AML-193 (cell line): ENCODE results near the gene TEX22.

Experiments
- DNase-seq, 2 experiments: peaks; one replicate each; lab custom pipeline; 2025; lab: John Stamatoyannopoulos, UW

The TEX22 gene

DNA sequence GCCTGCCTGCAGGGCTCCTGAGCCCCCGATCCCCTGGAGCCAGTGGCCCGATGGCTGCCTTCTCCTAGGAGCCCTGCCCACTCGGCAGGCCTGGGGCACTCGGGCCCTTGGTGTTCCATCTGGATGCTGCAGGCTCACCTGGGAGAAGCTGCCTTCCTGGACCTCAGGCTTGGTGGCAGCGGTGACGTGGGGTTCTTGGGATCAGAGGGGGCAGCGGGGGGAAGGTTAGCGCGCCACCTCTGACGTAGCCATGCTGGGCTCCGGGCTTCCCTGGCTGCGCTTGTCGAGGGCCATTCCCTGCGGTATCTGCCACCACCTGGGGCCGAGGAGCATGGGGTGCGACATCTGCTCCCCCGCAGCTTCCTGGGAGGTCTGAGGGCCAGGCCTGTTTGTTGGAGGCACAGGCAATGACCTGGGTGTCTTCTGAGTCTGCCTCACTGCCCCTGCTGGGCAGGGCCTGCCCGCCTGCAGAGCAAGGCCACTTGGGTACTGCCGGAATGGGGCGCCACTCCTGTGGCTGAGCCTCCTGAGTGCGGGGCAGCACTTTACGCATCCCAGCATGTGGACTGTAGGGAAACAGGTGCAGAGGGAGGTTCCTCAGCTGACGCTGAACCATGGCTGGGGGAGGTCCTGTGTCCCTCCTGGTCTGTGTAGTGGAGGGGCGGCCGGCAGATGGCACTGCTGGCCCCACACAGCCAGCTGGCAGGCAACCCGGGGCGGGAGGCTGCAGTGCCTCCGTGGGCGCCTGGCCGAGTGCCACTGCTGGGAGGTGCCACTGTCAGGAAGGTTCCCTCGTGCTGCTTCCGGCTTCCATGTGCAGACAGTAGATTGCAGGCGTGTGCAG, 41.6 kb downstream of the TEX22 start:
- DNase-seq, result no peak

DNA sequence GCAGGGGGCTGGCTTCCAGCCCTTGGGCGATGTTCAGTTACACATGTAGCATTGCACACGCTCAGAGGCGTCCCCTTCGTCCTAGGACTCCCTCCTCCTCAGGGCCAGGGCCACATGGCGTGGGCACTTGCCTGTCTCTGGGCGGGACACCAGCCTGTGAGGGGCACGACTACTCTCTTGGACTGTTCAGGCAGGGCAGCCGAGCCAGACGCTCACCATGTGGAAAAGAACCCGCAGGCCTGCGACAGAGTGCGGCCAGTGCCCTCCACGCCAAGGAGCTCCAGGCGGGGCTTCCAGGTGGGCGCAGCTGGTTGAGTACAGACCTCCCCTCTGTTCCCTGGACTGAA, 42.2 kb downstream of the TEX22 start:
- DNase-seq, result no peak

DNA sequence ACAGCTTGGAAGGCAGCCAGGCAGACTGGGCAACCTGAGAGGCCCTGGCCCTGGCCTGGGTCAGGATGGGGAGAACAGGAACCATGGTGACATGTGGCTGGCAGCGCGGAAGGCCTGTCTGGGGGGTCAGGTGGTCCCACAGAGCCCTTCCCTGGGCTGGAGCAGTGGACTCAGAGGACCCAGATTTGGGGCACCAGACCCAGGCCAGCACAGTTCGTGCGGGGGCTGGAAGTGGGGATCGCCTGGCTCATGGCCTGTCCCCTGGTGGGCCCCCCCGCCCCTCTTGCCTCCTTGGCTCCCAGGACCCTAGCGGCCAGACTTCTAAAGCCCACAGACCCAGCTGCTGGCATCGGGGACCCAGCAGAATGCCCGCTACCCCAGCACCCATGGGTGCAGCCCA, 42.7 kb downstream of the TEX22 start:
- DNase-seq, result no peak

DNA sequence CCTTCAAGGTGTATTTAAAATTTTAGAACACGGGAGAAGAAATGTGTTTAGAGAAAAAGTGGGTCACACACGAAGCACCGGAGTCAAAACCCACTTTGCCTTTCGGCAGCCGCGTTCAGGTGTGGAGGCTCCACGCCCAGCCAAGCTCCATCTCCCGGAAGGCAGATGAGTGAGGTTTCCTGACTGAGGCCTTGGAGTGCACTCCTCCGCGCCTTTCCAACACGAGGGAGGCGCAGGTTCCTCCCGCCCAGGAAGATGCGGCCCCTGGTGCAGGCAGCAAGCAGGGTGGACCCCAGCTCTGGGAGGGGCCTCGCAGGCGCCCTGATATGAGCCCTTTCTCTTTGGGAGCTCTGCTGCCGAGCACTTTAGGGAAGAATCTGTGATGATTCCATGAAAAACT, 43.8 kb downstream of the TEX22 start:
- no peak for DNase-seq

DNA sequence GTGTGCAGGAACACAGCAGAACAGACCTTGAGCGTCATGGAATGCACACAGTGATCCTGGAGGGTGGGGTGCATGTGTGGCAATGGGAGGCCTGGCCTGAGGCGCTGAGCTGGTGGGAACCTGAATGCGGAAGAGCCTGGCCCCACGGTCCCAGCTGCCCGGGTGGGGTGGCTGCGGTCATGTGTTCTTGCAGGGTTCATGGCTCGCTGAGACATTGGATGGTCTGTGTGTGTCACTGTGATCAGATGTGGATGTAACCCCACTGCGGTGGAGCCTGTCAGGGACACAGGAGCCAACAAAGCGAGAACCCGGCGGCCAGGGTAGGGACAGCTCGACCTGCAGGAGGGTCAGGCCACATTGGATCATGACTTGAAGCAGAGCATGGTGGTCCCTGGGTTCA, 44.5 kb downstream of the TEX22 start:
- no peak for DNase-seq

DNA sequence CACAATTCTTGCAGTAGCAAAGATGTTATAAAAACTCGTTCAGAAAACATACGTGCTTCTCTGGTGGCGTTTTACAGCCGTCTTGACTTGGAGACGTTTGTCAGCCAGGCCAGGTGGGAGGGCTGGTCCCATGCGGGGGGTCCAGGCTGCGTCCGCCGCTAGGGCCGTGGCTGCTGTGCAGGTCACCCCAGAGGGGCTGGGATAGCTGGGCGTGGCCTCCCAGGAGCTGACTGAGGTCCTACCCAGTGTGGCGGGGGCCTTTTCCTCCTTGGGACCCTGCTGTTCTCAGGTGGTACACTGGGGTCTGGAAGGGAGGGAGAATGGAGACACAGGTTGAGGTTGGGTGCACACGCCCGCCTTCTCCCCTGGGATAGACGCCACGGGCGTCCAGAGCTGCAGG, 46.5 kb downstream of the TEX22 start:
- DNase-seq, result no peak

DNA sequence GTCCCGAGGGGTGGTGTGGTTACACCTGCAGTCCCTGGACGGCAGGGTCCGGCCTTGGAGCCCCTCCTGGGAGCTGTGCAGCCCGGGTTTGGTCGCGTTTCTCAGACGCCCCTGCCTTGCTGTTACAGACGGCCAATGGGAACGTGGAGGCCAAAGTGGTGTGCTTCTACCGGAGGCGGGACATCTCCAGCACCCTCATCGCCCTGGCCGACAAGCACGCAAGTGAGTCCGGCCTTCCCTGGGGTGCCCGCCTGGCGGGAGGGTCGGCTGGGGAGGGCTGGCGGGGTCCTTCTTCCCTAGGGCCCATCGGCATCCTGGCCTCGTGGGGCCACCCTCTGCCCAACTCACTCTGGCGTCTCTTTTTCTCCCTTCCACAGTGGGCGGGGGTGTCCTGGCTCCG, 47.0 kb downstream of the TEX22 start:
- DNase-seq, result no peak

DNA sequence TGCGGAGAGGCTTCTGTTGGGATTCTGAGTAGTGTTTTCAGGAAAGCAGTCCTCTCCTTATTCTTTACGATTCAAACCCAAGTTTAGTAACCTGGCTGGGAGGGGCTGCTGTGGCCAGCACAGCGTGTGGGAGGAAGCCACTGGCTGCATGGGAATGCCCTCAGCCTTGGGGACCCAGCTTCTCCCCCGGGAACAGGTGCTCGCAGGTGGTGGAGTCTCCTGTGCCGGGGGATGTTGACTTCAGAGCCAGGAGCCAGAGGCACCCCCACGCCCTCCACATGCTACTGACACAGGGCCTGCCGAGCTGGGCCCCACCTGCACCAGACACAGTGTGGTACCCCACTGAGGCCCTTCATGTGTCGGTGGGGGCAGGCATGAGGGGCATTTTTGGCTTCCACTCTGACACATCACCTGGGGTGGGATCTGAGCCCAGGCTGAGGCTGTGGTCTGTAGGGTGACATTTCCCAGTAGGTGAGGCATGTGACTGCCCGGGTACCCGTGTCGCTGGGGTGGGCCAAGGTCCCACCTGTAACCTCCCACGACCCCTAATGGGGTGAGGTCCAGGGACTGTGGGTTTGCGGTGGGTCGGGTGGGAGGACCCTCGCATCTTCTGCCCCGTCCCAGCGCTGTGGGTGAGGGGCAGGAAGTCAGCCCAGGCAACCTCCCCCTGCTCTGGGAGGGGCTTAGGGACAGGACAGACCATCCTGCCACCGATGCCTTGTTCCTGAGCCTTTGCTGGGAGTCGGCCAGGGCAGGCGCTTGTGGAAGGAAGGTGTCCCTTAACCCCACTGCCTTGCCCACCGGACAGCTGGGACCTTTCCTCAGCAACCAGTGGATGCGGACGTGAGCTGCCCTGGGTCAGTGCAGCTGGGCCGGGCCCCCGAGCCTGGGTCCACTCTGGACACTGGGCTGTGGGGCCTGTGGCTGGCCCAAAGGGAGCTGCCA, 47.8 kb downstream of the TEX22 start:
- DNase-seq, result no peak

DNA sequence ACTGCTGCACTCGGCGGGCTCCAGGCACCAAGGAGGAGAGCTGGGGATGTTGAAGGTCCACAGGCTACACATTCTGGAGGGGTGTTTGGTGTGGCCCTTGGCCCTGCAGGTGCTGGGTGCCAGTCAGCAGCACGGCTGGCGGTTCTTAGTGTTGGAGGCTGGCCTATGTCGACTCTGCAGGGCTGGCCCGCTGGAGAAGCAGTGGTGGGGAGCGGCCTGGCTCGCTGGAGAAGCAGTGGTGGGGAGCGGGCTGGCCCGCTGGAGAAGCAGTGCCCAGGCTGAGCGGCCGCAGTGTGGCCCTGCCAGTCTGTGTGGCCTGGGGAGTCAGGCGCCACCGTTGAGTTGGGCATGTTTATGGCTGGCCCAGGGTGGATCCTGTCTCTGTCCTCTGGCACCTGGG, 48.6 kb downstream of the TEX22 start:
- no peak for DNase-seq

DNA sequence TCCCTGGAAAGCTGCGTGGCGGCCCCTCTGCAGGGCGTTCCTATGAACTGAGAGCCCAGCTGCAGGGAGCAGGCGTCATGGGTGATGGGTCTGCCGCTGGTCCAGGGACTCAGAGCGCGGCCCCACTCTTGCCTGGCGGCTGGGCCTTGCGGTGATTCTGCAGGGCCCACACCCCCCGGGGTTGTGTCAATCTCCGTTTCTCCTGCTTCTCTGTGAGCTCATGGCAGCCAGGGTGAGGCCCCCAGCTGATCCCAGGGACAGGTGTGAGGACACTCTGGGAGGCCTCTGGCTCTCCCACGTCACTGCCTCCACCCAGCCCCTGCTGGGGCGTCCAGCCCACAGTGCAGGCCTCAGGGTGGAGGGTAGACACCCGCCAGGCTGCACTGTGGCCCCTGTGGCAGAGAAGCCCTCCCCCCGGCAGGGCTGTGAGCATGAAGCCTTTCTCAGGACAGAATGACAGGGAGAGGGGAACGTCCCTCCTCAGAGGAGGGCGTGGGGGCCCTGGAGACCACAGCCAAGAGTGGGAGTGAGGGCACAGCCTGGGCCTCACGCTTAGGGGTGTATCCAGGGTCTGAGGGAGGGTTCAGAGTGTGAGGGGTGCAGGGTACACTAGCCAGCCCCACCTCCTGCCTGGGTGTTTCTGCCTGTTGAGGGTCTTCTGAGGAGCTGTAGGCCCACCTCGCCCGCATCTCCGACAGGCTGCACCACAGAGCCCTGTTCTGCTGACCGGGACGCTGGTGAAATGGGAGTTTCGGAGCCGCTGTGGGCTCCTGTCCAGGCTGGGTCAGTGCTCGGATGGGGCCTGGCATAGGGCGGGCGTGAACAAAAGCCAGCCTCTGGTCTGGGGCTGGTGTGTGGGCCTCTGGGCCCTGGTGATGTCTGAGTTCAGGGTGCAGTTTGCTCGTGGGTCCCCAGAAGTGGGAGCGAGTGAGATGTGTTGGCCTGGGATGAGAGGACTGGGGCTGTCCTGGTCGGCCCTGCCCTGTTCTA, 49.6 kb downstream of the TEX22 start:
- no peak for DNase-seq

DNA sequence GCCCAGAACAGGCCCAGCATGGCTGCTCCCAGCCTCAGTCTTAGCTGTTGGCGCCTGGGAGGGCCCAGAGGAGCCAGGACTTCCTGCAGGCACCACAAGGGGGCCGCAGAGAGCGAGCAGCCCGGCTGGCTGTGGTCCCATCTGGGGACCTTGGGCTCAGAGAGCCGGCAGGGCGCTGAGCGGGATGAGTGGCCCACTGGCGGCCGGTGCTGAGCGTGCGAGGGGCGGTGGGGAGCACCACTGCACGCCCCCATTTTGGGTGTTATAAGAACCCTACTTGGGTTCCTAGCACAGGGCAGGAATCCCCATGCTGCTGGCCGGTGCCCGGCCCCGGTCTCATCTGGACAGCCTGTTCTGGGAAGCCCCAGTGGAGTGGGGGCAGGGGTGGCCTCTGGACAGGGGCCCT, 50.4 kb downstream of the TEX22 start:
- no peak for DNase-seq

DNA sequence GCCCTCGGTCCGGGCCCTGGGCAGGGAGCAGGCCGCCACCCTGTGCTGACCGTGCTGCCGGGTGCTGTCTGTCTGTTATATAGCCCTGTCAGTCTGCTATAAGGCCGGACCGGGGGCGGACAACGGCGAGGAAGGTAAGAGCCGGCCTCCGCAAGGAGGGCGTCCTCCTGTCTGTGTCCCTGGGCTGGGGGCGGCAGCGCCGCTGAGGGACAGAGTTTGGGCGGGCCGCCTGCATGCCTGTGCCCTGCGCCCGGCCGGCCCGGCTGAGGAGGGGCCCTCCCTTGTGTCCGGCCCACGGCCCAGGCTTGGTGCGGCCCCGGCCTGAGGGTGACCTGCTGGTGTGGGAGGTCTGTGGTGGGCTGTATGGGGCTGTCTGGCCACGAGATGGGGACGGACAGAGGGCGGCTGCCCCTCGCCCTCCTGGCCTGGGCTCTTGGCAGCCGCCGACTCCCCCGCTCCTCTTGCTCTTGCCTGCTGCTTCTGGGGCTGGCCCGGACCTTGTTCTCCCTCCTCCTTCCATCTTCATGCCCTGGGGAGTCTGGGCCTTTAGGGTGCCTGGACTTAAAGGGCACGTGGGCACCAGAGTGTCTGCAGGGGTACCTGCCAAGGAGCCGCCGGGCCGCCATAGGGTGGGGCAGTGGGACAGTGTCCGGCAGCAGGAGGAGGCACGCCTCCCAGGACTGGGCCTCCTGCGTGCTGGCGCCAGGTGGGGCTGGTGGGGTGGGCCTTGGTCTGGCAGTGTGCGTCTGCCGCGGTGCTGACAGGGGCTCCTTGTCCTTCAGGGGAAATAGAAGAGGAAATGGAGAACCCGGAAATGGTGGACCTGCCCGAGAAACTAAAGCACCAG, 51.2 kb downstream of the TEX22 start:
- DNase-seq, result no peak

DNA sequence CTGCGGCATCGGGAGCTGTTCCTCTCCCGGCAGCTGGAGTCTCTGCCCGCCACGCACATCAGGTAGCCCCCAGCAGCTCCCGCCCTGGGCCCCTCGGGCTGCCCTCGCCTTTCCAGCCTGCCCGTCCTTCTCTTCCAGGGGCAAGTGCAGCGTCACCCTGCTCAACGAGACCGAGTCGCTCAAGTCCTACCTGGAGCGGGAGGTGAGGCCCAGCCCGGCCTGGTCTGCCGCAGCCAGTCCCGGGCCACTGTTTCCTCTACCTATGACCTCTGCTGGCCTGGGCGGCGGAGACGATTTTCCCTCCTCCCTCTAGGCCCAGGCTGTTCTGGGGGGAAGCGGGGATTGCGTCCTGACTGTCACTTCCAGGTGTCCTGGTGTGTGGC, 51.8 kb downstream of the TEX22 start:
- DNase-seq, result no peak

DNA sequence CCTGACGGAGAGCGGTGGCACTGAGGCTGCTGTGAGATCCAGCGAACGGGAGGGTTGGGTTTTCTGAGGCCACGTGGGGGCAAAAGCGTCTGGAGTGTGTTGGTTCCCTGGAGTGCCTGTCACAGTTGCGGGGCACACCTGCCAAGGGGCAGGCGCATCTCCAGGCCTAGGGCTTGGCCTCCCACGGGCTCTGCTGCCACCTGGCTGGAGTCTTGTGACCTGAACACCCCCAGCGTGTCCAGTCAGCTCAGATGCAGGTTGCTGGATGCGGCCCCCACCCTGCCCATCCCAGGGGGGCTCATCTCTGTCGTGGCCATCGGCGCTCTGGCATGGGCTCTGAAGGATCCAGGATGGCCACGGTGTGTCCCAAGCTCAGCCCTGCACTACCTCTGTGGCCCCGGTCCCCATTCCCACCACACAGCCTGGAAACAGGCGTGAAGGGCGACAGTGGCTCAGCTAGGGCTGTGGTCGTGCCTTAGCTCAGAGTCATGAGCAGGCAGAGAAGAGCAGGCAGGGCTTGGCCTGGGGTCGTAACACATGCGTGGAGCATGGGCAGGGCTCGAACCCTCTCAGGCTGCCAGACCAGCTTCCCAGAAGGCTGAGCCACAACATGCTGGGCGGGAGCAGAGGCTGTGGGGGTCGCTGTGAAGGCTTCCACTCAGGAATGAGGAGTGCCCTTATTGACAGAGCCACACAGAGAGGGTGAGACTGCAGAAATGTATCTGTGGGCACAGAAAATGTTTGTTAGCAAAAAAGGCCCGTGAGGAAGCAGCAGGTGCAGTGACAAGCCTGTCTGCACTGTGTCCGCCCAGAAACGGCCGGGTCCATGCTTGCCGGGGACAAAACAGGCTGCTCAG, 52.8 kb downstream of the TEX22 start:
- no peak for DNase-seq

DNA sequence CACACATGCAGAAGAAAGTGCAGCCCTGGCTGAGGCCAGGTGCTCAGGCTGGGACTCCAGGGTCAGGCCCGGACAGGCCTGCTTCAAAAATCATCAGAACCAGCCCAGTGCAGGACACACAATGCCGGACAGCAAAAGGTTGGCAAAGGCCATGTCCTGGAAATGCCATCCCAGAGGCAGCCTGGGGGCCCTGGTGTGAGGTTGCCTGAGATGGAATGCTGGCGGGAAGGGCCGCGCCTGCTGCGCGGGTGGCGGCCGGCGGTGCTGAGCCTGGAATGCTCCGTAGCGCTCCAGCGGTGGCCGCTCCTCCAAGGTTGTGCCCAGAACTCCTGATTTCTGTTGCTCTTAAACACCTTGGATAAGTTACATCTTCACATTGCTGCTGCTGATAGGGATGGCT, 54.6 kb downstream of the TEX22 start:
- no peak for DNase-seq

DNA sequence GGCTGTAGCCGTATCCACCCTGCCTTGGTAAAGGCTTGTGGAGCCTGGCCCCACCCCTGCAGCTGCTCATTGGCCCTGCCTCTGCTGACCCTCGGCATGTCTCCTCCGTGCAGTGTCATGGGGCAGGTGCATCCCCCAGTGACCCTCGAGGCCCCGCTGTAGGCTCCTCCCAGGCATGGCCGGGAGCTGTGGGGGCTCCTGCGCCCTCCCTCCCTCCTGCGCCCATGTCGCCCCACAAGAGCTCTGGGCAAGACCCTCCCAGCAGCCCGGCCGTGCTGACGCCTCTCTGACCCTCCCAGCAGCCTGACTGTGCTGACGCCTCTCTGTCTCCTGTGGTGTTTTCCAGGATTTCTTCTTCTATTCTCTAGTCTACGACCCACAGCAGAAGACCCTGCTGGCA, 55.5 kb downstream of the TEX22 start:
- DNase-seq, result no peak

DNA sequence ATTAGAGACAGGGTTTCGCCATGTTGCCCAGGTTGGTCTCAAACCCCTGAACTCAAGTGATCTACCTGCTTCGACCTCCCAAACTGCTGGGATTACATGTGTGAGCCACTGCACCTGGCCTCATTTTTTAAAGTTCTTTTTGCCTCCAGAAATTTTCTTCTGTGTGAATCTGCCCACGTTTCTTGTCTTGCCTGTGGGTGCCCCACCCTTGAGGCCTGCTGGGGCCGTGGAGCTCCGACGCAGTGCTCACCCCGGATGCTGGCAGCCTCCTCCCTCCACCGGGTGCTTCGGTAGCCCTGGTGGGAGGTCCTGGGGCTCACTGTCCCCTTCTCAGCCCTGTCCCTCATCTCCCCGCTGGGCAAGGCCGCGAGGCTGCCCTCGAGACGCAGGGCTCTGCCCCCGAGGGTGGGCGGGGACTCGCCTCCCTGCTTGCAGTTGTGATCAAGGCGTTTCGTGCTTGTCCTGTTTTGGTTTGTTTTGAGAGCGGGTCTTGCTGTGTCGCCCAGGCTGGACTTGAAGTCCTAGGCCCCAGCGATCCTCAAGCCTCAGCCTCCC, 56.8 kb downstream of the TEX22 start:
- DNase-seq, result no peak

DNA sequence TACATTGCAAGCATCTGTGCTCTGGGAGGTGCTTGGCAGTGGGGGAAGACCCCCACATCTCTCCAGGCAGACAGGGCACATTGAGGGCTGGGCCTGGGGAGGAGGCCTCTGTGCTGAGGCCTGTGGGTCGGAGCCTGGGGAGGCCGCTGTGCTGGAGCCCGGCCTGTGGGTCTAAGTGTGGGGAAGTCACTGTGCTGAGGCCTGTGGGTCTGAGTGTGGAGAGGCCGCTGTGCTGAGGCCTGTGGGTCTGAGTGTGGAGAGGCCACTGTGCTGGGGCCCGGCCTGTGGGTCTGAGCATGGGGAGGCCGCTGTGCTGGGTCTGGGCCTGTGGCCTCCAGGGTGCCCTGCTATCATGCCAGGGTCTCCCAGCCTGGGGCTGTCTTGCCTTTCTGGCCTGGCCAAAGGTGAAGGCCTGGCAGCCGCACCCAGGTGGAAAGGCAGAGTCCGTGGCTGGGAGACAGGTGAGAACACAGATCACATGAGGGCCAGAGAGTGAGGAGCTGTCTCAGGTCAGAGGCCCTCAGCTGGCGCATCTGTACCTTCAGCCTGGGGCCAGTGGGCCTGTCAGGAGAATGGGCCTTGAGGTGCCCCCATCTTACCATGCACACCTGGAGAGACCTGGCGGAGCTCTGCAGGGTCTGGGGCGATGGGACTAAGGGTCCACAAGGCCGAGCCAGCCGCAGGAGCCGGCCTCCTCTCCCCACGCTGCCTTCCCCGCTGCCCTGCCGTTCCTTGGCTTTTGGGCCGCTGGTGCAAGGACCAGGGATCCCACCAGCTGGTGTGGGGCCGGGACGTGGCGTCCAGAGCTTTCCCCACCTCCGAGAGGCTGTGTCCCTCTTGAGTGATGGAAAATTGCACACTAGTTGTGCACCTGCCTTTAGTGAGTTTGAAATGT, 57.7 kb downstream of the TEX22 start:
- no peak for DNase-seq
